ENCODE results near the gene TMBIM6. TPM values are rescaled to one million over a fixed set of nuclear protein-coding genes. Genes with fewer than 3 reads are reported as not detected.

TMBIM6 gene
- total RNA-seq, 1 donor from 2014 or later, result 452 TPM

GRCh38 chr12:49791700-49792099 is 50.3 kb downstream of the TMBIM6 start:
- no peaks in the 10 kb centered on the region for H3K27me3 ChIP-seq (ENCODE audit: insufficient read depth, low read length)
- Mint-ChIP-seq H3K4me3 (ENCODE audit: unreplicated experiment) (no peak overlapping the region), H3K4me1 (ENCODE audit: low read depth, unreplicated experiment) (no peaks in the 10 kb centered on the region), H3K9me3 (ENCODE audit: unreplicated experiment) (peaks cover 2% of the 10 kb centered on the region), H3K27ac (ENCODE audit: unreplicated experiment) (no peak overlapping the region), H3K36me3 (ENCODE audit: low read depth, unreplicated experiment) (peaks cover 16% of the 10 kb centered on the region), H3K27me3 (ENCODE audit: low read depth, unreplicated experiment) (no peaks in the 10 kb centered on the region)
- no peak overlapping the region for H3K4me3 ChIP-seq (ENCODE audit: insufficient read depth, low read depth, low read length)
- no peak overlapping the region for H3K4me2 ChIP-seq (ENCODE audit: low read length)
- FAIRE-seq, result no peak
- peaks cover 11% of the 10 kb centered on the region for H4K20me1 ChIP-seq (ENCODE audit: insufficient read depth, low read length)
- H3K9ac ChIP-seq (ENCODE audit: low read length), result no peak overlapping the region
- no peak overlapping the region for H3K27ac ChIP-seq (ENCODE audit: low read depth, low read length)
- no peaks in the 10 kb centered on the region for H3K4me1 ChIP-seq (ENCODE audit: insufficient read depth, low read length)
- no peak overlapping the region for H2AFZ ChIP-seq (ENCODE audit: low read depth, low read length)
- H3K79me2 ChIP-seq (ENCODE audit: insufficient read depth, low read length), result no peaks in the 10 kb centered on the region
- TF ChIP-seq EZH2 (IDR thresholded peaks at IDR 0.05; ENCODE audit: insufficient read depth, low read length) (no peak), CTCF (IDR thresholded peaks at IDR 0.05; ENCODE audit: insufficient read depth, low read depth, low read length) (no peak)
- no peaks in the 10 kb centered on the region for H3K9me3 ChIP-seq (ENCODE audit: insufficient read depth, low read depth, low read length)
- peaks cover 10% of the 10 kb centered on the region for H3K36me3 ChIP-seq (ENCODE audit: insufficient read depth, low read length)
- no peak for DNase-seq (ENCODE audit: low read depth)

- FAIRE-seq, result no peak
These were observed 51.0 kb downstream of the TMBIM6 start for GRCh38 chr12:49792181-49792970.

More at GRCh38 chr12:49792181-49792970, 51.0 kb downstream of the TMBIM6 start:
- Histone ChIP-seq H4K20me1 (ENCODE audit: insufficient read depth, low read length) (peaks cover 11% of the 10 kb centered on the region), H3K4me2 (ENCODE audit: low read length) (no peak overlapping the region), H3K27ac (ENCODE audit: low read depth, low read length) (no peak overlapping the region), H3K9me3 (ENCODE audit: insufficient read depth, low read depth, low read length) (no peaks in the 10 kb centered on the region), H2AFZ (ENCODE audit: low read depth, low read length) (no peak overlapping the region), H3K4me3 (ENCODE audit: insufficient read depth, low read depth, low read length) (no peak overlapping the region), H3K27me3 (ENCODE audit: insufficient read depth, low read length) (no peaks in the 10 kb centered on the region), H3K4me1 (ENCODE audit: insufficient read depth, low read length) (no peaks in the 10 kb centered on the region), H3K9ac (ENCODE audit: low read length) (no peak overlapping the region), H3K36me3 (ENCODE audit: insufficient read depth, low read length) (peaks cover 10% of the 10 kb centered on the region), H3K79me2 (ENCODE audit: insufficient read depth, low read length) (no peaks in the 10 kb centered on the region)
- Mint-ChIP-seq H3K9me3 (ENCODE audit: unreplicated experiment) (peaks cover 2% of the 10 kb centered on the region), H3K27me3 (ENCODE audit: low read depth, unreplicated experiment) (no peaks in the 10 kb centered on the region), H3K4me3 (ENCODE audit: unreplicated experiment) (no peak overlapping the region), H3K36me3 (ENCODE audit: low read depth, unreplicated experiment) (peaks cover 15% of the 10 kb centered on the region), H3K27ac (ENCODE audit: unreplicated experiment) (no peak overlapping the region), H3K4me1 (ENCODE audit: low read depth, unreplicated experiment) (no peaks in the 10 kb centered on the region)
- no peak for DNase-seq (ENCODE audit: low read depth)
- TF ChIP-seq CTCF (IDR thresholded peaks at IDR 0.05; ENCODE audit: insufficient read depth, low read depth, low read length) (no peak), EZH2 (IDR thresholded peaks at IDR 0.05; ENCODE audit: insufficient read depth, low read length) (no peak)
